ENCODE measurements around the gene CCDC146.
"Not testable (repeated sequence)": the region's sequence is repeated elsewhere in the genome, so short reads cannot be mapped to it uniquely, and the experiment has no call there.

DNA sequence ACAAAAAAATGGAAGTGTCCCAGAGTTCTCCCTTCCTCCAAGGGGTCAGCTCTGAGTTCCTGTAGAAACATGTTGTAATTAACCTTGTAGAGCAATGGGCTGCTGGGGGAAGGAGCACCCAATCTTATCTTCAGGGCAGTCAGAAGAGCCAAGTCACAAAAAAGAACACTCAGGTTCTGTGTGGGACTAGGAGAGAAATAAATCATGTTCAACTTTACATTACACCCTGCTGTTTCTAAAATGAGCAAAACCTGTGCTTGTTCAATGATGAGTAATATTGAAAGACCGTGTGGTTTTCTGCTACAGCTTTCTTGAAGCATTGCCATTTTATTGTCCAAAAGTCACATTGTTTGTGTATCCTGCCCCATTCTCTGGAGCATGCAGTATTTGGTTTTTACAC lies 34.6 kb downstream of the CCDC146 start:
- TF ChIP-seq CTCF (conservative IDR thresholded peaks at IDR 0.05); ZFX (IDR thresholded peaks at IDR 0.05): not testable (repeated sequence)

Data from C4-2B (cell line).